ENCODE data around the gene HOXB2.

DNA sequence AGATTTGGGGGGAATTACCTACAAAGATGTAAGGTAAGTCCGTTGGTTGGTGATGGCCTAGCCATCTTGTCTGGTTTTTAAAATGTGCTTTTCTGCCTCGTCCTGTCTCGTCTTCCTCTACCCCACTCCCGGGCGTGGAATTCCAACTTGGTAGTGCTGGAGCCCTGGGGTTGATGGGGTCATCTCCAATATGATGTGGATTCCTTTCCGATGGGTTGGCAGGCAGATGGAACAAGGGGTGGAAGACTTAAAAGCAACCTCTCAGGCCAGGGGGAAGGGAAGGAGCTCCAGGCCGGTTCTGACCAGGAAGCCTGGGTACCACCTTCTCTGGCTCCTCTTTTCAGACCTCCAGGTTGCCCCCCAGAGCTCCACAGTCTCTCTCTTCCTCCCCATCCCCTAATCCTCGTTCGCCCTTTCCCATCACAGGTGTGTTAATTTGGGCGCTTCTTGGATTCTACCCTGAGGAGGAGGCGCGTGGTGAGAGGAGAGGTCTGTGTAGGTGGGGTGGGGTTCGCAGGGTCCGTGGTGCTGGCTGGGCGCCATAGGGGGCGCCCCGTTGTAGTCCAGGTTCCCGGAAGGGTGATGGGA, 5.1 kb upstream of the HOXB2 start:
- TF ChIP-seq, protein P1, sequence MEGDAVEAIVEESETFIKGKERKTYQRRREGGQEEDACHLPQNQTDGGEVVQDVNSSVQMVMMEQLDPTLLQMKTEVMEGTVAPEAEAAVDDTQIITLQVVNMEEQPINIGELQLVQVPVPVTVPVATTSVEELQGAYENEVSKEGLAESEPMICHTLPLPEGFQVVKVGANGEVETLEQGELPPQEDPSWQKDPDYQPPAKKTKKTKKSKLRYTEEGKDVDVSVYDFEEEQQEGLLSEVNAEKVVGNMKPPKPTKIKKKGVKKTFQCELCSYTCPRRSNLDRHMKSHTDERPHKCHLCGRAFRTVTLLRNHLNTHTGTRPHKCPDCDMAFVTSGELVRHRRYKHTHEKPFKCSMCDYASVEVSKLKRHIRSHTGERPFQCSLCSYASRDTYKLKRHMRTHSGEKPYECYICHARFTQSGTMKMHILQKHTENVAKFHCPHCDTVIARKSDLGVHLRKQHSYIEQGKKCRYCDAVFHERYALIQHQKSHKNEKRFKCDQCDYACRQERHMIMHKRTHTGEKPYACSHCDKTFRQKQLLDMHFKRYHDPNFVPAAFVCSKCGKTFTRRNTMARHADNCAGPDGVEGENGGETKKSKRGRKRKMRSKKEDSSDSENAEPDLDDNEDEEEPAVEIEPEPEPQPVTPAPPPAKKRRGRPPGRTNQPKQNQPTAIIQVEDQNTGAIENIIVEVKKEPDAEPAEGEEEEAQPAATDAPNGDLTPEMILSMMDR (IDR thresholded peaks at IDR 0.05; ENCODE audit: control extremely low read depth in 1 of 3, insufficient read depth in 1 of 3, low read depth in 1 of 3, low read length in 3 of 3), result no peak
- TF ChIP-seq EZH2 (IDR thresholded peaks at IDR 0.05; ENCODE audit: low read depth, low read length, severe bottlenecking) (no peak), POLR2AphosphoS5 (IDR thresholded peaks at IDR 0.05; ENCODE audit: low read depth, low read length) (no peak), POLR2A (IDR thresholded peaks at IDR 0.05; ENCODE audit: control extremely low read depth in 1 of 2, low read depth in 2 of 2, low read length in 2 of 2) (no peak), HDAC6 (IDR thresholded peaks at IDR 0.05; ENCODE audit: low read depth, low read length) (no peak), CREB1 (IDR thresholded peaks at IDR 0.05) (no peak)
